Renal cortex interstitium (tissue), 11 donors: ENCODE data around the gene FLRT3. TPM values are rescaled to one million over a fixed set of nuclear protein-coding genes. Genes with fewer than 3 reads are reported as not detected.
A peak's percentile ranks its signal among the peaks of the same experiment; 100 is the strongest.

Experiments used
- DNase-seq, 11 donors: peaks; one replicate each; pipeline ENCODE4 v3.0.0-alpha.2; 2013; ENCODE audit warnings: low read depth in 9 of 11, low spot score in 4 of 11; ENCODE audit errors: extremely low read depth in 1 of 11
- polyA plus RNA-seq, 3 donors: library from polyadenylated mRNA; unstranded; fragments of 120-200 nt; gene quantifications; one replicate each; pipeline ENCODE4 v1.2.1, GENCODE V29; 2013; ENCODE audit not compliant: insufficient read length in 3 of 3

The FLRT3 gene
- polyA plus RNA-seq, 3 donors, result 120 to 178 (median 166) TPM

DNA sequence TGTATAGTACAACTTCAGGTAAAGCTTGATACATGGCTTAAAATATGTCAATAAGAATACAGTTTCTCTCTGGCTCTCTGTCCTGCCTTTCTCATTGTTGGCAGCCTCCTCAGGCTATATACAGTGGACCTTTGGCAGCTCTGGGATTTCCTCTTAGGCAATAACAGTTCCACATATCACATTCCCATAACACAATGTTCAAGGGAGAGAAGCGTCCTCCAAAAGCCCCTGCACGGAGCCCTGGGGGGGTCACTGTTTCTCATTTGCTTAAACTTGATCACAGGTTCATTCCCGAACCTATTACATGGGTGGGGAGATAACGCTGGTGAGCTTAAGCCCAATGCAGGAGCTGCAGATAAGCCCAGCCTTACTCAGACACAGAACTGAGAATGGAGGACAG lies 4.4 kb upstream of the FLRT3 start:
- no peak for DNase-seq

DNA sequence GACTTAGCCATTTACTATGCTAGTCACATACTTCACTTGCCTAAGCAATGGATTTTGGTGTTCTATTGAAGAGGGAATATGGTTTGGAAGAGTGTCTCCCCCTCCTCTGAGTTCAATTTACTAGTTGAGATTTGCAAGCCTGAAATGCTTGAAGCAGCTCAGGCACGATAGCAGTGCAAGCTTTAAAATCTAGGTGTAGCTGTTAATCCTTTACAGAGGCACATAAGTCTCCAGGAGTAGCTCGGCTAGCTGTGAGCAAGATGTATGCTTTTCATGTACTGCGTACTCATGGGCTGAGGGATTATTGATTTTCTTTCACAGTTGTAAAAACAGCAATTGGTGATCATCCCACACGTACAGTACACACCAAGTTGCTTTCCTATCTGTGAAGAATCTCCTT lies 726 bp downstream of the FLRT3 start:
- peak in 6 of 11 donors; percentile 25 to 66 (median 48) for DNase-seq

DNA sequence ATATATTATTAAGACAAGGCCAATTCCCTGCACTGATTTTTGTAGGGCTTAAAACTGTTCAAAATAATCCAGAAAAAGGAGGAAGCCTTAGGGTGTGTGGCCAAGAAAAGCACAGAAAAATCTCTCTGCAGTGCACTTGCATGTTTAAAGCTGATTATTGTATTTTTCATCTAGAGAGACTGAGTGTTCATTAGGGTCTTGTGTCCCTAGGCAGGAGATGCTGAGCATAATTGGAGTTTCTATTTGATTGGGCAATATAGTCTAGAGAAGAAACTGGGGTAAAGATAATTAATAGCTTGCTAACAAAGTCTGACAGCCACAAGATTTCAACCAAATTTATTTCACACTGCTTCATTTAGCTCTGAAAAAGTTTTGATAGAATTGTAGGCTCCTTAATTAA lies 2.4 kb downstream of the FLRT3 start:
- peak in 1 of 11 donors; percentile 18 for DNase-seq

DNA sequence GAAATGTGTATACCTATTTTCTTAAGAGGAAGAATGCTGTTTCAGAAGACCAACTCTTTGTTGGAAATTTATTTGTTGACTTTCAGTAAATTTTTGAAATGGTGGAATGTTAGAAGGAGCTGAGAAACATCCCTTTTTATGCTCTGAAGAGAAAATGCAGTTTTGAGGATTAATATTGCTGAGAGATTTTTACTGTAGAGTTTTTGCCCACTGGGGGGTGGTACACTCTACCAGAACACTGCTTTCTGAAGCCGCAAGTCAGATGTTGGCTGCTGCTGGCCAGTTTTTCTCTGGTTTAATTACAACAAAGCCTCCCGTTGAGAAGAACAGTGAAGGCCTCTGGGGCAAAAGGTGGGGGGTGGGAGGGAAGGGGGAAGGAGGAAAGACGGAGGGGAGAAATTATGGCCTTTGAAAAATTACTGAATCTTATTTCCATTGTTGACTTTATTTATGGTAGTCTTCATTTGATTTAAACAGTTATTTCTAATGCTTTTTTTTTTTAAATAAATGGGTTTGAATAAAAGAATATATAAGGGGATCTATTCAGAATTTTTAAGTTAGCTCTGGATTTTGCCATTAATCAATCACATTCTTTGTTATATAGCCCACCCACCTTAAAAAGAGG lies 3.0 kb downstream of the FLRT3 start:
- DNase-seq, result peak in 10 of 11 donors; percentile 58 to 87 (median 70)

DNA sequence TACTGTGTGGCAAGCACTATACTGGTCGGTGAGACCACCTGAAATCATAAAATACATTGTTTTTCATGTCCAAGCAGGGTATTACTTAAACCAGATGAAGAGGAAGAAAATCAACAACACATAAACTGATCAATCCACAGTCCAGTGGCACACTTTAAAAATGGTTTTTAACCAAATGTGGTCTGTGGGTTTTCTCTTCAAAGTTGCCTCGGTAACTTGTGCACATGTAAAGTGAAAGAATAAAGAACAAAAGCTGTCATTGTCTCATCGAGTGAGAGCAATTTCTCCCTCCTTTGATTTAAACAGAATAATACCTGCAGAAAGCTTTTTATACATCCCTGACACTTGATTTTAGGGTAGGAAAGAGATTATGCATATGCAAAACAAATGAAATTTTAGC lies 3.7 kb downstream of the FLRT3 start:
- DNase-seq, result peak in 1 of 11 donors; percentile 20

DNA sequence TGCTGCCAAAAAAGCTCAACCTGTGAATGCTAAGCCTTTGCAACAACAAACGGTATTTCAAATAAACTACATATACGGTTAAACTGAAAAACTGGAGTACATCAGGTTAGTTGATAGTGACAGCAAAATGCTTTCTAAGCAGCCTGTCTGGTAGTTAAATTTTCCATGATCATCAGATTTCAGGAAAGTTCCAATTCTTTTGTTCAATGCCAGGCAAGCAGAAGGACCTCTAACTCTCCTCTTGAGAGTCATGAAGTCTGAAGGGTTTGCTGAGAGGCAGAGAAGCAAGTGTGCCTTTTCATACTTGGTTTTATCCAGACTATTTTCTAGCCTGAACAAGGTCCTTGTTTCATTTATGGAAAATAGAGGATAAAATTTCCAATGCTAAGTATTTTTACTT lies 4.5 kb downstream of the FLRT3 start:
- no peak for DNase-seq

DNA sequence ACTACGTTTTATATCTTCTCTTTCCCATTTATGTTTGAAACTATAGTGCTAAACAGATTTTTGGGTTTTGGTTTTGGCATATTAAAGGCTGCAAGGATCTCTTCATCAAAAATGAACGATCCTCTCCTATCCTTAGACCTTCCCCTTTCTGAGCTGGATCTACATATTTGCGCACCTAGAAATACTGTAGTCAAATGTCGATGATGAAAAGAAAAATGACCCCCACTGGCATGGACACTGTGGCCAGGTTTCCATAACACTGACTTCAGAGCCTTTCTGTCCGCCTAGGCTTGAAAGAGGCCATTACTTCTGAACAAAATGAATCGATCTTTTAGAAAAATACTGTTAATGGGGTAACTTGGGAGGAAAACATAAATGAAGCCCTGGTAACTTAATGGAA lies 5.8 kb downstream of the FLRT3 start:
- no peak for DNase-seq

DNA sequence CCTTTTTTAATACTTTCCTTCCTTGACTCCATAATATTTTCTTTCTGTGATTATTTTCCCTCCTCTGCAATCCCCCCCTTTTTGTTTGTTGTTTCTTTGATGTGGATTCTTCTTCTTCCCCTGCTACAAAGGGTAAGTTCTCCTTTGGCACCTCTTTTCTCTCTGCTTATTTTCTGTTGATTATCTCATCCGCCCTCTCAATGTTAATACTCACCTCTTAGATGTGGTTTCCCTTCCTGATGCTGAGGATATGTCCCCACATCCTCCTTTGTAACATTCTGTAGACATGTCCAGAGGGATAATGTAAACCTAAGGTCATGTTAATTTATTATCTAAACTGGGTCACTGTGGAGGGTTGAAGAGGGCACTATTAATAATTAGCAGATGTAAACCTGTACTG lies 17.7 kb downstream of the FLRT3 start:
- DNase-seq, result no peak

DNA sequence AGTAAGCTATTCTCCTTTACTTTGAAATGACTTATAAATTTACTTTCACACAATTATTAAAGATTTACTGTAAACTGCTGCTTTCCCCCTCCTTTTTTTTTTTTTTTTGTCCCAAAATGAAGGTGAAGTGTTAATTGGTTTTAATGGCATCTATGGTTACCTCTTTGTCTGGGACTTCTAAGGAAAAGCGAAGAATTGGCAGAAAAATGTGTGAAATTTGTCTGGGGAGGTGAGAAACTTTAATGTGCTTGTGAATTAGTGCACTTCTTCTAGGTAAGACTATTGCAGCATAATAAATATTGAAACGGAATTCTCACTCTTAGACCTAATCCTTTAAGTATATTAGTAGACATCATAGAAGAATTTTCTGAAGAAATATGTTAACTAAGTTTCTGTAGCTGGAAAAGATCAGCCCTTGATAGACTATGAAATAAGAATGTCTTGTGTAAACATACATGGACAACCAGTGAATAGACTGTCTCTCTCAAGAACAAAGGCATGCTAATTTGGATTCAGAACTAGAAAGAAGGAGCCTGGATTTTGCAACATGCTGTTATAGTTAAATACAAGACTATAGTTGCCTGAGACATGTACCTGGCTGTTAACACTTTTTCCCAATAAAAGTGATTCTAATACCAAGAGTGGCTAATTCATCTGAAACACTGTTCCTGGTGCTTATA lies 23.9 kb downstream of the FLRT3 start:
- no peak for DNase-seq

DNA sequence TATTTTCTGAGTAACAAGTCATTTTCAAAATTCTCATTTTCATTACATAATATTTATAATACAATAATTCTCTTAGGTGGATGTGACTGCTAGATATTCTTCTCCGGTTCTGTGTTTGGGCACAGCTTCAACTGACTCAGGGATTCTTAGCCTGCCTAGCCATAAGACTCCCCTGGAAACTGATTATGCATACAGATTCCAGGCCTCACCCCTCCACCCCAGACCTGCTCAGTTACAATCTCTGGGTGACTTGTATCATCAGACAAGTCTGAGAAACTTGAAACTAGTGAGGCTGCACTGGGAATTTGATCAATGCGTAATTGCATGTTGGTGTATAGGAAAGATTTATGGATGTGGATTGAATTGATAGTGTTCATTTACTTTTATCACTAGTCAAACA lies 25.4 kb downstream of the FLRT3 start:
- no peak for DNase-seq

DNA sequence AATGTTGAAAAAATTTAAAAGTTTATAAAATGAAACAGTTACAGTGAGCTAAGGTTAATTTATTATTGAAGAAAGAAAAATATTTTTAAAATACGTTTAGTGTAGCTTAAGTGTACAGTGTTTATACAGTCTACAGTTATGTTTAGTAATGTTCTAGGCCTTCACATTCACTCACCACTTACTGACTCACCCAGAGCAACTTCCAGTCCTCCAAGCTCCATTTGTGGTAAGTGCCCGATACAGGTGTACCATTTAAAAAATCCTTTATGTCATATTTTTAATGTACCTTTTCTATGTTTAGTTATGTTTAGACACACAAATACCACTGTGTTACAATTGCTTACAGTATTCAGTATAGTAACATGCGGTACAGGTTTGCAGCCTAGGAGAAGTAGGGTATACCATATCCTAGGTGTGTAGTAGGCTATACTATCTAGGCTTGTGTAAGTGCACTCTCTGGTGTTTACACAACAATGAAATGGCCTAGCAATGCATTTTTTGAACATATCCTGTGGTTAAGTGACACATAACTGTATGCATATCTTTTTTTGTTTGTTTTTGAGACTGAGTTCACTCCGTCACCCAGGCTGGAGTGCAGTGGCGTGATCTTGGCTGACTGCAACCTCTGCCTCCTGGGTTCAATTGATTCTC lies 26.3 kb downstream of the FLRT3 start:
- no peak for DNase-seq

DNA sequence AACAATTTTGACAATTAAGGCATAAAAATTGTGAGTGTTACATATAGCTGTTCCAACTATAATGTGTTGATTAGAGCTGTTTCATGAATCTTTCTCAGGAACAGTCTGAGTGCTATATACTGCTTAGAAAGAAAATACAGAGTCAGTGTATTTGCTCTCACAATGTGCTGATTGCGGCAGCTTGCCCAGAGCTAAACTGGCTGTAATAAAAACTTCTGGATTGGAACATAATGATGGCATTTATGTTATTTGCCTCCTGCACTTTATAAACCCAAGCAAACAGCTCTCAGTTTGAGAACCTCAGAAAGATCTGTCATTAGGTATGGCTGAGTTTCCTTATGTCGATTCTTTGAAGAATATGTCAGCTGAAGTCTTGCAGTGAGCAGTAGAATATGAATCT lies 29.5 kb downstream of the FLRT3 start:
- no peak for DNase-seq

DNA sequence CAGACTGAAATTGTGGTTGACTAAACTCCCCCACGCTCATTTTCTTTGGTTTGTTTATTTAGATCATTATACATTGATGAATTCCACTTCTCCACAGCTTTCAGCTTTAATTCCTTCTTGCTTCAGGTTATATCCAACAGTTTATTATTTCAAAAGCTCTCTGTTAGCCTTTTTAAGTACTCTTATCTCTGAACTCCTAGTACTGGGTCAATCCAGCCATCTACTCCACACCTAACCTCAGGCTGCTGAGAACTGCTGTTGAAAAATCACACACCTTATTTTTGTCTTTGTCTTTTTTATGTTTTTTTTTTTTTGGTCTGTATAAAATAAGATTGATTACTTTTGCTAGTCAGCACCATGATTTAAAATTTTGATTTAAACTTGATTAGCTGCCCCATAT lies 32.9 kb downstream of the FLRT3 start:
- no peak for DNase-seq

DNA sequence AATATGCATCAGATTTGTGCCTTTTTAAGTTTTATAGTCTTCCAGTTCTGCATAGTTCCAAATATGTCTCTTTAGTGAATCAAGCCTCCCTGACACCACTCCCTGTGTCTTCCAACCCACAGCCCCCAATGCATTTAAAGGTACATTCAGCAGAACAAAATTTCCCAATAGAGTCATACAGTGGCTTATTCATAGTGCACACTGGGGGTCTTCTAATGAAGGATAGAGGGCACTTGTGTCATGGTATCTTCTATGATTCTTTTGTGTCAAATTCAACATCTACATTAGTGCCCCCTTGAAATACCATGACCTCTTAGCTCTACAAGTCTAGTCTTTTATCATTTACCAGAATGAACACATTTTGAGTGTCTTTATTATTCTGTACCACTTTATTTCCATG lies 33.8 kb downstream of the FLRT3 start:
- DNase-seq, result no peak

DNA sequence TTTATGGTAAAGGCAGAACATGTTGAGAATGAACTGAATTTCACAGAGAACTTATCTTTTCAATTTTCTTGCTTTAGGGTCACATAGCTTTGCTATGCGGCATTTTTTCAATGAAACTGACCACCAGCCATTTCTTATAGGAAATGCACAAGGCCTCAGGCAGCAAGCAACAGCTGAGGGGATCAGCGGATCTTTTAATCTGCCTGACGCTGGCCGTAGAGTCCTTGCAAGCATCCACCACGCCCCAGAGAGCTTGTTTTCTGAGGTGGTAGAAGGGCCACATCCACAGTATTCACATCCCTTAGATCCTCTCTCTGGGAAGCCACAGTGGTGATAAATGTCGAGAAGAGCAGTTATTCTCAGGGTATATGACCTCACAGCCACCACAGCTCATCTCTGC lies 34.3 kb downstream of the FLRT3 start:
- DNase-seq, result no peak

DNA sequence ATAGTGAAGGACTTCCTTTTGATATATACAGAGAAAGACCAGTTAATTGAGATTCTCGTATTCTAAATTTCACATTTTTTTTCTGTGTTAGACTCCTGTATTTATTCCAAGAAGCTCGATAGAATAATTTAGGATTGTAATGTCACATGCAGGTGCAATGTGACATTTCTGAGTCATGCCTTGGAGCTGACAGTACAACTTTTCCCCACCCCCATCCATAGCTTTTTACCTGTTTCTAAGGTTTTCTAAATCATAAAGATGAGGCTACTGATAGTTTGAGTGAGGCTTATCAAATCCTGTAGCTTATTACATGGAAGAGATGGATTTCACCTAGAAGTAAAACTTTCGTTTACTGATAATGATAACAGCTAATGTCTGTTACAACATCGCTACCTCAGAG lies 37.6 kb downstream of the FLRT3 start:
- no peak for DNase-seq

DNA sequence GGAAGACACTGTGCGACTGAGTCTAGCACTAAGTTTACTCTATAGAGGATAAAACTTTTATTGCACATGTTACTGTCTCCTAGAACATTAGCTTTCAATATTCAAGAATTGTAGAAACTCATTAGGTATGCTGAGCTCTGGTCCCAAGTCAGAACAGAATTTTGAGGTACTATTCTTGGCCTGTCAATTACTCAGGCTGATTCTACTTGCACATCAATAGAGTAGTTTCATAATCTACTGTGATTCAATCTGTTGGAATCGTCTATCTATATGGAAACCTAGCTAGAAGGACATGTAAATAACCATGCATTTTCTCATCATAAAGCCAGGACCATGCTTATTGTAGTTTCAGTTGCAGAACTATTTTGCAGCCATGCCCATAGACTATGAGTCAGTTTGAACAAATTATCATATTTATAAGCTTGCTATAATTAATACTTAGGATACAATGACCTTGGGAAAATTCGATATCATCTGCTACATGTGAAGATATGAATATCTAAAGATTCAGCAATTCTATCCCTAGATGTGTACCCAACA lies 41.6 kb downstream of the FLRT3 start:
- DNase-seq, result no peak

DNA sequence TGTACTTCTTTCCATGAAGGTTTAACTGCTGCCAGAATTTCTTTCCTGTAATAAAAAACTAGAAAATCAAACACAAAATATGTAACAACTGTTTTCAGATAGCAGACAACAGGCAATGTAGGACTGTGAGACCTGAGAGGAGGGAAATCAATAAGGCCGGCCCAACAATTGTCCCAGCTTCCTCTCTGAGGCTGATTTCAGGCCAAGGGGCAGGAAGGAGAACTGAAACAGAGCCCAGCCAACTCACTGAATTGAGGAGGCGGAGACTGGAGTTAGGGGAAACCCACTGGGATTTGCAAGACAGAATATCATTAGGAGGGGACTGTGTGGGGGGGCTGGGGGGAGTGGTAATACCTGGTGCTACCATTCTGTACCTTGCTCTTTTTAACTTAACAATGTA lies 42.2 kb downstream of the FLRT3 start:
- DNase-seq, result no peak

DNA sequence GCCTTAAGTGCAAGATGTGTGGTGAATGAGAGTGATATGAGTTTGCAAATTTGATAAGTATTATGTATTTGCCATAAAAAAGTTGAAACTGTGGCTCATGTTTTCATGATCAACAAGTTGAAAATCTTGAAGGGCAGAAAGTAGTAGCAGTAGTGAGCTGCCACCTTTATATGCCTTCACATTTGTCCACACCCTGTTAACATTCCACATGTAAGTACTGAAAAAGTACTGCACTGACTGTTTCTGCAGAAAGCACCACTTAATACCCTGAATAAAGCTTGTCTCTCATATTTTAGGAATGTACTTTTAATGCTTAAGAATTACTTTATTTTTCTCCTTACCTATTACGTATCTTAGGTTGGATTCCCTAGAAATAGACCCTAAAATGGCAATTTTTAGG lies 45.9 kb downstream of the FLRT3 start:
- DNase-seq, result no peak
